ENCODE measurements around the gene ARL11.

The ARL11 gene

GRCh38 chr13:49615836-49616675 is 12.3 kb upstream of the ARL11 start:
- no peak for DNase-seq (ENCODE audit: low spot score)

- no peak for DNase-seq (ENCODE audit: low spot score)
These were observed 11.6 kb upstream of the ARL11 start for GRCh38 chr13:49616676-49617065.

- no peak for DNase-seq (ENCODE audit: low spot score)
These were observed 8.1 kb upstream of the ARL11 start for GRCh38 chr13:49620170-49620621.

GRCh38 chr13:49622174-49622946 is 5.9 kb upstream of the ARL11 start:
- DNase-seq (ENCODE audit: low spot score), result no peak

- no peak for DNase-seq (ENCODE audit: low spot score)
These were observed 4.1 kb upstream of the ARL11 start for GRCh38 chr13:49624229-49624628.

GRCh38 chr13:49625392-49626079 is 2.8 kb upstream of the ARL11 start:
- no peak for DNase-seq (ENCODE audit: low spot score)

- no peak for DNase-seq (ENCODE audit: low spot score)
These were observed 1.1 kb downstream of the ARL11 start for GRCh38 chr13:49629196-49629938.

GRCh38 chr13:49629947-49630346 is 1.6 kb downstream of the ARL11 start:
- DNase-seq (ENCODE audit: low spot score), result no peak

GRCh38 chr13:49630580-49630979 is 2.3 kb downstream of the ARL11 start:
- DNase-seq (ENCODE audit: low spot score), result no peak

- no peak for DNase-seq (ENCODE audit: low spot score)
These were observed 3.8 kb downstream of the ARL11 start for GRCh38 chr13:49632156-49632555.

GRCh38 chr13:49633710-49634109 is 5.4 kb downstream of the ARL11 start:
- no peak for DNase-seq (ENCODE audit: low spot score)

- no peak for DNase-seq (ENCODE audit: low spot score)
These were observed 7.5 kb downstream of the ARL11 start for GRCh38 chr13:49635599-49636433.

- no peak for DNase-seq (ENCODE audit: low spot score)
These were observed 8.4 kb downstream of the ARL11 start for GRCh38 chr13:49636705-49637104.

GRCh38 chr13:49638030-49638743 is 9.9 kb downstream of the ARL11 start:
- no peak for DNase-seq (ENCODE audit: low spot score)

- no peak for DNase-seq (ENCODE audit: low spot score)
These were observed 10.4 kb downstream of the ARL11 start for GRCh38 chr13:49638744-49639072.

GRCh38 chr13:49641801-49642291 is 13.5 kb downstream of the ARL11 start:
- DNase-seq (ENCODE audit: low spot score), result no peak

- DNase-seq (ENCODE audit: low spot score), result no peak
These were observed 14.8 kb downstream of the ARL11 start for GRCh38 chr13:49643035-49643646.

GRCh38 chr13:49645451-49645850 is 17.1 kb downstream of the ARL11 start:
- DNase-seq (ENCODE audit: low spot score), result no peak

GRCh38 chr13:49646688-49647087 is 18.4 kb downstream of the ARL11 start:
- no peak for DNase-seq (ENCODE audit: low spot score)

All from COLO829 (cell line).